ENCODE data around the gene PLXNA4.

Gene PLXNA4

GRCh38 chr7:132252793-132253100 lies 323.5 kb downstream of the PLXNA4 start:
- DNase-seq: no peak

DNA sequence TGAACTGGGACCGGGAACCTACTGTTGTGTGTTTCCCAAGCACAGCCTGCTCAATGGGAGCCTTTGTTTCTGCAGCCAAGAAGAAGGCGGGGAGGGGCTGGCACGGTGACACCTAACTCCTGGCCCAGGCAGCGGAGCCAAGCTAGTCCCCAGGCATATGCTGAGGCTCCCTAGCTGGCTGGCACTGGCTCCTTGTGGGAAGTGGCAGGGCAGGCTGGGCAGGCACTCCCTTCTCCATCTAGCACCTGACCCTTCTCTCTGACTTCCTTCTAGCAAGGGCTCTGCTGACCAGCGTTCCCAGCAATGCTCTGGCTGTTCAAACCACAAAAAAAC lies 325.0 kb downstream of the PLXNA4 start:
- peak; percentile 58 for DNase-seq

GRCh38 chr7:132250480-132251326 lies 325.6 kb downstream of the PLXNA4 start:
- DNase-seq: no peak

DNA sequence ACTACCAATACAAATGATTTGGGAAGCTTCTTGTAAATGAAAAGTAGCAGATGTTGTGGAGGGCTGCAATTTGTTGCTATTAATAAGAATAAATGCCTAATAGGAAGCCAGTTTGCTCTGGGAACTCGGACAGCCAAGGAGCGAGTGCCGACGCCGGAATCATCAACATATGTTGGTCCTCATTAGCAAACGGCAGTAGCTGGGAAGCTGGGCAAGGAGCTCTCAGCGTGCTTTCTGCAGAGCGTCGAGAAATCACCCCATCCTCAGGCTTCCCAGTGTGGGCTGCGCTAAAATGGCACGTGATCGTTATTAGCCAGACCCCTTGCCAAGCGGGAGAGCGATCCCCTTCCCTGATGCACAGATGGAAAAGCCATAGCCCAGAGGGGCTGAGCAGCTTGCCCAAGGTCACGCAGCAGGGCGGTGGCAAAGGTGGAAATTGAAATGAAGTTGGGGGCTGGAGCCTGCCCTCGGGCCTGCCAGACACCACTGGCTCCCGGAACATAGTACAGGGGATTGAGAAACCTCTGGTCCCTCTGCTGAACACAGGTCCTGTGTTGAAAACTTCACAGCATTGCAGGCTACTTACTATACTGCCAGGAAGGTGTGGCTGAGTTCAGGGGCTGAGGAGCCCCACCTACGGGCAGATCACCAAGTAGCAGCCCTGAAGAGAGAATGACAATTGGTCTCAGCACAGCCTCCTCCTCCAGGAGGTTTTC lies 326.9 kb downstream of the PLXNA4 start:
- no peak for DNase-seq

GRCh38 chr7:132248841-132249240 lies 327.4 kb downstream of the PLXNA4 start:
- DNase-seq: no peak

DNA sequence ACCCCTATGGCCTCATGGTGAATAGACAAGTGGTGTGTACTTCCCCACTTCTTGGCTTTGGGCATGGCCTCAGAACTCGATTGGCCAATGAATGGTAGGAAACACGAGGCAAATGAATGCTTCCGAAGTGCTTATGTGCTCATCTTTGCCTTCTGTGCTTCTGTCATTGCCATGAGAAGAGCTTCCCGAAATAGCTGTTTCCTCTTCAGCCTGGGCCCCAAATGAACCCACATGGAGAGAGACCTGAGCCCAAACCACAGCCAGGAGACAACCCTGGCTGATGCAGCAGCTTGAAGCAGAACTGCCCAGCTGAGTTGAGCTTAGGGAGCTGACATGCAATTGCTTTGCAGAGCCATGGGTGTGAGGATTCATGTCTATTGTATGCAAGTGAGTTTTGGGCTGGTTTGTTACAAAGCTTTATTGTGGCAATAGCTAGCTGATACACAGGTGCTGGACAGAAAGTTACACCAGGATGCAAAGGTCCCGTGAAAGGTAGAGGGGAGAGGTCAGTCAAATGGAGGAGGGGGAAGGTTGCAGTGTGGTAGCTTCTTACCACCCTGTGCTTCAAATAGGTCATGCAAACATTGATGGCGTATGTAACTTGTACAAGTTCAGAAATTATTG lies 328.2 kb downstream of the PLXNA4 start:
- no peak for DNase-seq

GRCh38 chr7:132246591-132246990 lies 329.7 kb downstream of the PLXNA4 start:
- DNase-seq: no peak

DNA sequence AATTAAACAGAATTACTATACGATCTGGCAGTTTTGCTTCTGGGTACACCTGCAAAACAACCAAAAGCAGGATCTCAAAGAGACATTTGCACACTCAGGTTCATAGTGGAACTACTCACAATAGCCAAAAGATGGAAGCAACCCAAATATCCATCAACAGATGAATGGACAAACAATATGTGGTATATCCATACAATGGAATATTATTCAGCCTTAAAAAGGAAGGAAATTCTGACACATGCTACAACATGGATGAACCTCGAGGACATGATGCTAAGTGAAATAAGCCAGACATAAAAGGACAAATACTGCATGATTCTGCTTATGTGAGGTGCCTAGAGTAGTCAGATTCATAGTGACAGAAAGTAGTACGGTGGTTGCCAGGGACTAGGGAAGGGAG lies 330.7 kb downstream of the PLXNA4 start:
- no peak for DNase-seq

GRCh38 chr7:132244903-132245480 lies 331.3 kb downstream of the PLXNA4 start:
- no peak for DNase-seq

DNA sequence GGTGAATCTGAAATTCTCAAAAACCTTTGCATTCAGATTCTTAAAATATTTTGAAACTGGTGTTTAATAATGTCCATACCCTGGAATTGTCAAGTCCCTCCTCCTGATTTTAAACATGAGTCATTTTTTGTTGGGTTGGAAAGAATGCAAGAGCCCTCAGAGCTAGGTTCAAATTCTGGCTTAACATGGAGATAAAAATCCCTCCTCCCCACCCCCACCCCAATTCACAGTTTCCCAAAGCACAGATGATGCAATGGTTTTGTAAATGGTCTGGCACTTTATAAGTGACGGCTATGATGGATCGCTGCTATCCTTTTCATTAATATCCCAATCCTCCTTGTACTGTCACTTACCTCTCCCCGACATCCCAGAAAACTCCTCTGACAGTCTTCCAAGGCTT lies 332.8 kb downstream of the PLXNA4 start:
- no peak for DNase-seq

DNA sequence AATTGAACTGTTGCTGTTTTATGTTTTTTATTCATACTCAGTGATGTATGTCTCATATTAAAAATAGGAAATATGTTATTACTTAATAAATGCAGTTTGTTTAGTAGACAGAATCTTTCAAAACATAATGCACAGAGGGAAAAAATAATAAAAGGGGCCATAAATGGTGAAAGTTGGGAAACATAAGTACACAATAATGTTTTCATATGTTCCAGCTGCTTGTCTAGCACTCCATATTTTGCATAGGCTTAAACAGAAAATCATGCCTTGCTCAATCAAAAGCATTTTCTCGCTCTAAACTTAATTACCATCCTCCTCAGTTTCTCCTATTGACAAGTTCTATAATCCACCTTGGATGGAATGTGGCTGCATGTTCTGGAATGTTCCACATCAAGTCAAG lies 333.2 kb downstream of the PLXNA4 start:
- no peak for DNase-seq

DNA sequence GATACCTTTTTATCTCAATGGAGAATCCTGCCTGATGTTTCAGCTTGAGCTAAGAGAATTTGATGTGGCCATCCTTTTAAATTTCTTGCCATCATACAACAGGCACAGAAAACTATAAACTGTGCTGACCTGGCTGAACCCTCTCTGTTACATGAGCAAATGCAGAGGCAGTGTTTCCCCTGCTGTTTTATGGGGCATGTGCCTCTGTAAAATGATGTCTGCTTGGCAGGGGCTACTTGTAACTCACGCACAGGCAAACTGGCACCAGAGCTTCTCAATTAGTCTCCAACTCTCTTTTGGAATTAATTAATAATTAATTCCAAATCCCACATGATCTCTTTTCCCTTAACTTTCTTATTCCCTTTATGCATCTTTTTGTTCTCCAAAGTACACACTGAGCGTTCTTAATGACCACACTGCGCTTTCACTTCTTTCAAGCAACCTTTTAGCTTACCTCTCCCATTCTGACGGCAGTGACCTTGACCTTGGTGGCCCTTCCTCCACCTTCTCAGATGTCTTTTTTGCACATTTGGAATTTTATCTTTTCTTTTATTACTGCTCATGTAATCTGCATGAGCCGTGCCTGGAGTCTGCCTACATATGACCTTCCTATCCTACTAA lies 334.0 kb downstream of the PLXNA4 start:
- DNase-seq: no peak

GRCh38 chr7:132240821-132241422 lies 335.3 kb downstream of the PLXNA4 start:
- DNase-seq: no peak

GRCh38 chr7:132240262-132240661 lies 336.0 kb downstream of the PLXNA4 start:
- peak; percentile 59 for DNase-seq

DNA sequence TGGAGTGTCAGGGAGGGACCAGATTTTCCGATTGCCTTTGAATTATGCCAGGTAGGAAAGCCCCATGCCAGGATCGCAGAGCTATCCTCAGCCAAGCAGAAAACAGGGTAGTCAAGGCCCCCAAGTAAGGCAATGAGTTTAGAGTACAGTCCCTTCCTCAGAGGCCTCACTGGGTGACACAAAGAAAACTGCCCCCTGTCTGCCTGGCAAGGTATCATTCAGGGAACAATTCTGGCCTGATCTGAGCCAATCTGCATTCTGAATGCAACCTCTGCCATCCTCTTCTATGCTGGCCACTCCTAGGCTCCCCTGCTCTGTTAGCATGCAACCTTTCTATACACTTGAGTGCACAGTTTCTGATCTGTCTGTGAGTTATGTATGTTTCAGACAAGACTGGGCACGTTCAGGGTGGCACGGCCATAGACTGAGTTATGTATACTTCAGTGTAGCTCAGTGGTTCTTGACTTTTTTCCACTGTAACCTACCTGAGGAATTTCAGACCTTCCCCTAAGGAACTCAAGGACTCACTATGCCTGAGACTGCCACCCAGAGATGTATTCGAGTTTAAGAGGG lies 336.8 kb downstream of the PLXNA4 start:
- peak; percentile 48 for DNase-seq

- DNase-seq: no peak
These were observed 341.6 kb downstream of the PLXNA4 start for GRCh38 chr7:132234711-132235110.

- no peak for DNase-seq
These were observed 343.9 kb downstream of the PLXNA4 start for GRCh38 chr7:132232406-132232805.

GRCh38 chr7:132230462-132230861 lies 345.8 kb downstream of the PLXNA4 start:
- no peak for DNase-seq

- DNase-seq: no peak
These were observed 348.0 kb downstream of the PLXNA4 start for GRCh38 chr7:132228240-132228639.

DNA sequence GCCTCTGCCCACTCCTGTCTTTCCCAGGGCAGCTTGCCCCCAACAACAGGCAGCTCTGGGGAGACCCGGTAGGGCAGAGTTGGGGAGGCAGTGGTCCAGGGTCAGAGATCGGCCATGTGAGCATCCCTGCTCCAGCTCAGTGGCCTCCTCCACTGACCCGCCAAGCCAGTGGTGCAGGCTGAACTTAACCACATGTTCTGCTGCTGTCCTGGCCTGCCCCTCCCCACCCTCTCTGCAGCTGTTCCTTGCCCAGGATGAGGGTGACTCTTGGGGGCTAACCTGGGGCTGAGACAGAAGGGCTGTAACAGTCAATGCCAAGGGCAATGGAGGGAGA lies 349.3 kb downstream of the PLXNA4 start:
- no peak for DNase-seq

DNA sequence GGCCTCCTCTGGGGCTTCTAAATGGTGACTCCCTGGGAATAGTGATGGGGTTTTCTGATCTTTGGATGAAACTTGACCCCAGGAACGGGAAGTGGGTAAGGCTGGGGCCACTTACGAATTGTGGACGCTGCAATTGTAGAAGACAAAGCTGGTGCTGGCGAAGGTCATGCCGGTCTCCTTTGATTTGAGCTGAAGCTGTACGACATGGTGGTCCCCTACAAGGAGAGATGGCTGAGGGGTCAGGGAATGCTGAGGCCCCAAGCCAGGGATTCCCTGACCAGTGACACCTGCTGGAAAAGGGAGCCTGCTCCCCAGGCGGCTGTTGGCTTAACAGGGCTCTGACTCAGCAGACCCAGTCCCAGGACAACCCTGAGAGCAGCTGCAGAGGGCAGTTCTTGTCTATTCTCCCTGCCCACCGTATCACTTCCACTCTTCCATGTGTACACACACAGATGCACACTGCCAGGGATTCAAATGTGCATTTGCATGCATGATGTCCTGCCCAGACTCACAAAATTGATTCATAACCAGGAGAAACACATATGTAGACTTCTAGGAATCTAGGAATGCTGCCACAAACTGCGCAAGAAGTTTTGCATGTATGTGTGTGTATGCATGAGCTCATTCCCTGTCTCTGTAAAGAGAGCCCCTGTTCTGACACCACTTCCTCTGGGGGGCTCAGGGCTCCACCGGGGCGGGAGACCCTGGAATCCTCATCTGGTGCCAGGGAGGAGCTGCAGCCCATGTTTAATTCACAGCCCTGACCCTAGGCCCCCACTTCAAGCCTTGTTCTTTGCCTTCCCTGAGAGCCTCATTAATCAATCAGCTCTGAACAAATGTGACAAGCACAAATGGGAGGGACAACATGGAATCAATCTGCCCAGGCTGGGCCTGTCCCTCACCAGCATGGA lies 350.0 kb downstream of the PLXNA4 start:
- DNase-seq: no peak
